OCI-LY1 (cell line): ENCODE results near the gene TEX261.

Source experiments
- H2AFZ ChIP-seq: fragments of 200-600 bp; sonication (generic), shearing (Covaris generic); 2 replicates; pipeline ENCODE4 v1.6.0; 2014; ENCODE audit warnings: antibody characterized with exemption, mild to moderate bottlenecking, low read length
- H3F3A ChIP-seq: fragments of 200-600 bp; sonication (generic), shearing (Covaris generic); 2 replicates; pipeline ENCODE4 v1.6.0; 2014; ENCODE audit warnings: mild to moderate bottlenecking, antibody characterized with exemption, low read length, moderate library complexity; ENCODE audit not compliant: insufficient read depth
- H3K27ac ChIP-seq: fragments of 200-600 bp; sonication (generic); 2 replicates; pipeline ENCODE4 v1.5.1; 2014; ENCODE audit warnings: low read length, mixed run types, mild to moderate bottlenecking, low read depth; ENCODE audit not compliant: poor library complexity, severe bottlenecking
- H3K27me3 ChIP-seq: fragments of 200-600 bp; sonication (generic); 2 replicates; pipeline ENCODE4 v1.6.0; 2014; ENCODE audit warnings: antibody characterized with exemption, mild to moderate bottlenecking, low read length, moderate library complexity; ENCODE audit not compliant: insufficient read depth
- H3K36me3 ChIP-seq: fragments of 200-600 bp; sonication (generic); 2 replicates; pipeline ENCODE4 v1.6.1; 2014; ENCODE audit warnings: mild to moderate bottlenecking, antibody characterized with exemption, low read length, moderate library complexity, mixed read lengths; ENCODE audit not compliant: insufficient read depth
- H3K4me1 ChIP-seq: fragments of 200-600 bp; sonication (generic); 2 replicates; pipeline ENCODE4 v1.5.1; 2014; ENCODE audit warnings: mild to moderate bottlenecking, low read length, moderate library complexity; ENCODE audit not compliant: insufficient read depth, severe bottlenecking
- H3K4me2 ChIP-seq: fragments of 200-600 bp; sonication (generic), shearing (Covaris generic); 2 replicates; pipeline ENCODE4 v1.6.1; 2014; ENCODE audit warnings: low read length
- H3K4me3 ChIP-seq: fragments of 200-600 bp; sonication (generic); 2 replicates; pipeline ENCODE4 v1.5.1; 2014; ENCODE audit warnings: low read length, low read depth, mild to moderate bottlenecking, mixed read lengths; ENCODE audit not compliant: poor library complexity, severe bottlenecking
- H3K79me2 ChIP-seq: fragments of 200-600 bp; shearing (Covaris generic); 2 replicates; pipeline ENCODE4 v1.6.1; 2016; ENCODE audit warnings: mixed run types, low read length, mixed read lengths; ENCODE audit not compliant: insufficient read depth
- H3K9ac ChIP-seq: fragments of 200-600 bp; sonication (generic), shearing (Covaris generic); 2 replicates; pipeline ENCODE4 v1.6.1; 2014; ENCODE audit warnings: mild to moderate bottlenecking, low read length, mixed read lengths
- H3K9me2 ChIP-seq: fragments of 200-600 bp; sonication (generic), shearing (Covaris generic); 2 replicates; pipeline ENCODE4 v1.6.1; 2014; ENCODE audit warnings: low read depth, mild to moderate bottlenecking, low read length, mixed read lengths
- H3K9me3 ChIP-seq: fragments of 200-600 bp; shearing (Covaris generic); 2 replicates; pipeline ENCODE4 v1.6.1; 2014; ENCODE audit warnings: low read length, mixed read lengths
- H4K20me1 ChIP-seq: fragments of 200-600 bp; sonication (generic), shearing (Covaris generic); 2 replicates; pipeline ENCODE4 v1.6.0; 2016; ENCODE audit warnings: mild to moderate bottlenecking, low read length; ENCODE audit not compliant: insufficient read depth
- EZH2 ChIP-seq: fragments of 200-600 bp; sonication (generic), shearing (Covaris generic); IDR thresholded peaks from 2 replicates; pipeline ENCODE4 v1.8.0; 2017; ENCODE audit warnings: borderline replicate concordance, mixed run types, mild to moderate bottlenecking, antibody characterized with exemption, low read length, moderate library complexity, mixed read lengths
- TF ChIP-seq, protein P1 (sequence below): fragments of 200-600 bp; sonication (generic), shearing (Covaris generic); IDR thresholded peaks from 2 replicates; pipeline ENCODE4 v1.5.1; 2017; ENCODE audit warnings: mild to moderate bottlenecking, antibody characterized with exemption, low read length, moderate library complexity, mixed read lengths

The TEX261 gene

DNA sequence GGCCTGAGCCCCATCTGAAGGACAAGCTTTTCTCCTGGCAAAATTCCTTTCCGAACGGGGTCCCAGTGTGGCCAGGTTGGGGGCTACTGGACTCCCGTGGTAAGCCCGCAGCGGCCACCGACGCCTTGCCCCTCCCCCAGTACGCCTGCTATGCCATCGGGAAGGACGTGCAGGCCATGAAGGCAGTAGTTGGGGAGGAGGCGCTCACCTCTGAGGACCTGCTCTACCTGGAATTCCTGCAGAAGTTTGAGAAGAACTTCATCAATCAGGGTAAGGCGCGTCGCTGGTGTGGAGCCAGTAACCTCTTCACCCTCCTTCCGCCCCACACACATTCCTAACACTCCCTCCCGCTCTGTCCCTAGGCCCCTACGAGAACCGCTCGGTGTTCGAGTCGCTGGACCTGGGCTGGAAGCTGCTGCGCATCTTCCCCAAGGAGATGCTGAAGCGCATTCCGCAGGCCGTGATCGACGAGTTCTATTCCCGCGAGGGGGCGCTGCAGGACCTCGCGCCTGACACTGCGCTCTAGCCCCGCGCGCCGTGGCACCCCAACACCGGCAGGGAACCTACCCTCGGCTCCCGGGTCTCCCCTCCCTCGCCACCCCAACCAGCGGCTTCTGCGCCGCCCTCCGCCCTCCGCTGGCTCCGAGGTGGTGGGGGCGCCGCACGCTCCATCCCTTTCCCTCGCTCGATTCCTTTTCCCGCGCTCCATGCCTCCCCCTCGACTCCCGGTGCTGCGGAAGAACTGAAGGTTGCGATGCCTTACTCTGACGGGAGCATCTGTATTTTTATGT lies 29.9 kb downstream of the TEX261 start:
- Histone ChIP-seq H4K20me1 (no peaks in the 10 kb centered on the region), H3K27me3 (no peaks in the 10 kb centered on the region), H3K79me2 (no peaks in the 10 kb centered on the region), H3K9me3 (no peaks in the 10 kb centered on the region), H3K4me1 (no peaks in the 10 kb centered on the region), H3K36me3 (no peaks in the 10 kb centered on the region), H3K9ac (no peak overlapping the region; the same call in 1 of the 2 replicates), H3F3A (no peaks in the 10 kb centered on the region), H3K4me2 (peak overlapping the region; percentile 60), H3K27ac (no peak overlapping the region), H3K9me2 (no peaks in the 10 kb centered on the region), H2AFZ (no peak overlapping the region), H3K4me3 (peak overlapping the region; percentile 48)
- TF ChIP-seq, protein P1, sequence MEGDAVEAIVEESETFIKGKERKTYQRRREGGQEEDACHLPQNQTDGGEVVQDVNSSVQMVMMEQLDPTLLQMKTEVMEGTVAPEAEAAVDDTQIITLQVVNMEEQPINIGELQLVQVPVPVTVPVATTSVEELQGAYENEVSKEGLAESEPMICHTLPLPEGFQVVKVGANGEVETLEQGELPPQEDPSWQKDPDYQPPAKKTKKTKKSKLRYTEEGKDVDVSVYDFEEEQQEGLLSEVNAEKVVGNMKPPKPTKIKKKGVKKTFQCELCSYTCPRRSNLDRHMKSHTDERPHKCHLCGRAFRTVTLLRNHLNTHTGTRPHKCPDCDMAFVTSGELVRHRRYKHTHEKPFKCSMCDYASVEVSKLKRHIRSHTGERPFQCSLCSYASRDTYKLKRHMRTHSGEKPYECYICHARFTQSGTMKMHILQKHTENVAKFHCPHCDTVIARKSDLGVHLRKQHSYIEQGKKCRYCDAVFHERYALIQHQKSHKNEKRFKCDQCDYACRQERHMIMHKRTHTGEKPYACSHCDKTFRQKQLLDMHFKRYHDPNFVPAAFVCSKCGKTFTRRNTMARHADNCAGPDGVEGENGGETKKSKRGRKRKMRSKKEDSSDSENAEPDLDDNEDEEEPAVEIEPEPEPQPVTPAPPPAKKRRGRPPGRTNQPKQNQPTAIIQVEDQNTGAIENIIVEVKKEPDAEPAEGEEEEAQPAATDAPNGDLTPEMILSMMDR: peak; percentile 52
- no peak for TF ChIP-seq EZH2

GRCh38 chr2:70964133-70964532 lies 30.5 kb downstream of the TEX261 start:
- Histone ChIP-seq H3K4me3 (no peak overlapping the region), H3K9ac (no peak overlapping the region), H3K4me1 (no peaks in the 10 kb centered on the region), H3K36me3 (no peaks in the 10 kb centered on the region), H3K27me3 (no peaks in the 10 kb centered on the region), H3F3A (no peaks in the 10 kb centered on the region), H4K20me1 (no peaks in the 10 kb centered on the region), H3K4me2 (no peak overlapping the region), H3K9me2 (no peaks in the 10 kb centered on the region), H3K9me3 (no peaks in the 10 kb centered on the region), H2AFZ (no peak overlapping the region), H3K27ac (no peak overlapping the region), H3K79me2 (no peaks in the 10 kb centered on the region)
- TF ChIP-seq, protein P1: no peak
- TF ChIP-seq EZH2: no peak

GRCh38 chr2:70962885-70963878 lies 31.5 kb downstream of the TEX261 start:
- Histone ChIP-seq H3K4me1 (peaks cover 4% of the 10 kb centered on the region), H3K4me3 (no peak overlapping the region), H3K4me2 (no peak overlapping the region), H3K27me3 (no peaks in the 10 kb centered on the region), H4K20me1 (no peaks in the 10 kb centered on the region), H2AFZ (no peak overlapping the region), H3F3A (no peaks in the 10 kb centered on the region), H3K9me3 (no peaks in the 10 kb centered on the region), H3K36me3 (no peaks in the 10 kb centered on the region), H3K9me2 (no peaks in the 10 kb centered on the region), H3K9ac (no peak overlapping the region), H3K27ac (no peak overlapping the region), H3K79me2 (no peaks in the 10 kb centered on the region)
- TF ChIP-seq, protein P1: no peak
- TF ChIP-seq EZH2: no peak
